Mesendoderm (in vitro differentiated cells): Measurements from ENCODE around the gene MAL. TPM values are rescaled to one million over a fixed set of nuclear protein-coding genes. Genes with fewer than 3 reads are reported as not detected.

Source experiments
- DNase-seq: peaks from one replicate; pipeline ENCODE4 v3.0.0; 2013
- H2AK5ac ChIP-seq: 2 replicates; pipeline ENCODE4 v1.6.1; 2013; ENCODE audit warnings: low read length, inconsistent platforms
- H2BK120ac ChIP-seq: 2 replicates; pipeline ENCODE4 v1.6.1; 2013; ENCODE audit warnings: low read depth, mild to moderate bottlenecking, low read length, moderate library complexity, mixed read lengths
- H2BK15ac ChIP-seq: replicated peaks from 2 replicates; pipeline ENCODE4 v1.6.1; 2013; ENCODE audit warnings: low read depth, mild to moderate bottlenecking, moderate library complexity
- H2BK5ac ChIP-seq: 2 replicates; pipeline ENCODE4 v1.6.1; 2013; ENCODE audit warnings: low read length, inconsistent platforms
- H3K18ac ChIP-seq: 2 replicates; pipeline ENCODE4 v1.6.1; 2013; ENCODE audit warnings: mild to moderate bottlenecking, low read length, mixed read lengths
- H3K23ac ChIP-seq: one replicate; pipeline ENCODE4 v1.6.1; 2013; ENCODE audit warnings: low read length
- H3K27ac ChIP-seq: 2 replicates; pipeline ENCODE4 v1.5.1; 2013; ENCODE audit warnings: low read depth, mild to moderate bottlenecking, inconsistent platforms, low read length, moderate library complexity
- H3K27me3 ChIP-seq: 2 replicates; pipeline ENCODE4 v1.6.1; 2013; ENCODE audit warnings: low read length, control low read depth, mild to moderate bottlenecking, inconsistent platforms; ENCODE audit not compliant: insufficient read depth, poor library complexity
- H3K36me3 ChIP-seq: 2 replicates; pipeline ENCODE4 v1.6.1; 2013; ENCODE audit warnings: low read length, inconsistent platforms; ENCODE audit not compliant: control insufficient read depth, insufficient read depth
- H3K4ac ChIP-seq: one replicate; pipeline ENCODE4 v1.6.1; 2013; ENCODE audit warnings: low read depth, mild to moderate bottlenecking, low read length, moderate library complexity
- H3K4me1 ChIP-seq: 2 replicates; pipeline ENCODE4 v1.6.1; 2013; ENCODE audit warnings: low read depth, low read length, inconsistent platforms; ENCODE audit not compliant: control insufficient read depth
- H3K4me2 ChIP-seq: 2 replicates; pipeline ENCODE4 v1.6.1; 2013; ENCODE audit warnings: low read length
- H3K4me3 ChIP-seq: 2 replicates; pipeline ENCODE4 v1.5.1; 2013; ENCODE audit warnings: mild to moderate bottlenecking, low read length
- H3K56ac ChIP-seq: one replicate; pipeline ENCODE4 v1.6.1; 2013; ENCODE audit warnings: low read length
- H3K79me1 ChIP-seq: 2 replicates; pipeline ENCODE4 v1.6.1; 2013; ENCODE audit warnings: low read length, inconsistent platforms
- H3K79me2 ChIP-seq: 2 replicates; pipeline ENCODE4 v1.6.1; 2013; ENCODE audit warnings: mild to moderate bottlenecking, low read length; ENCODE audit not compliant: control insufficient read depth, insufficient read depth
- H3K9ac ChIP-seq: 2 replicates; pipeline ENCODE4 v1.6.1; 2013; ENCODE audit warnings: low read length, inconsistent platforms
- H4K5ac ChIP-seq: one replicate; pipeline ENCODE4 v1.6.1; 2013; ENCODE audit warnings: low read length
- H4K8ac ChIP-seq: one replicate; pipeline ENCODE4 v1.6.1; 2013; ENCODE audit warnings: low read depth, mild to moderate bottlenecking, control low read depth, low read length, moderate library complexity
- WGBS: extraction: QIAGEN DNeasy Blood & Tissue Kit; methylation state at CpG from one replicate; pipeline ENCODE4 v1.1.7; 2013; ENCODE audit warnings: low lambda C conversion rate, missing lambda C conversion rate; ENCODE audit not compliant: insufficient coverage; ENCODE audit errors: extremely low coverage; 5-methylcytosine and 5-hydroxymethylcytosine counted together
- polyA plus RNA-seq, 2 experiments: library from polyadenylated mRNA; stranded (reverse); fragments of 200-250 nt; gene quantifications; one replicate each; pipeline ENCODE4 v1.2.3, GENCODE V29; 2013

Gene MAL
- 0.10 TPM for polyA plus RNA-seq (2013, experiment 1 of 2)
- 0.14 TPM for polyA plus RNA-seq (2013, experiment 2 of 2)

- Histone ChIP-seq H3K36me3 (no peaks in the 10 kb centered on the region), H3K4me1 (no peaks in the 10 kb centered on the region), H3K4me2 (peak within 1 kb of the TSS; percentile 48), H2BK120ac (no peak within 1 kb of the TSS), H2AK5ac (no peak within 1 kb of the TSS), H3K79me2 (no peaks in the 10 kb centered on the region), H4K5ac (no peak within 1 kb of the TSS), H3K23ac (no peak within 1 kb of the TSS), H3K4ac (no peak within 1 kb of the TSS), H3K56ac (no peak within 1 kb of the TSS), H3K4me3 (no peak within 1 kb of the TSS), H3K27me3 (peaks cover 33% of the 10 kb centered on the region), H3K9ac (no peak within 1 kb of the TSS), H3K18ac (no peak within 1 kb of the TSS), H4K8ac (no peak within 1 kb of the TSS), H3K79me1 (no peaks in the 10 kb centered on the region), H3K27ac (no peak within 1 kb of the TSS), H2BK15ac (no peak within 1 kb of the TSS), H2BK5ac (no peak within 1 kb of the TSS)
- DNase-seq: peak; percentile 52
- no CpG with 5 or more reads among the region's 81 CpGs for WGBS
These were observed at the start of gene MAL for GRCh38 chr2:95025406-95026319. MAL (plus strand) TSS chr2:95025708; CDS start chr2:95025793, 85 bp downstream.

DNA sequence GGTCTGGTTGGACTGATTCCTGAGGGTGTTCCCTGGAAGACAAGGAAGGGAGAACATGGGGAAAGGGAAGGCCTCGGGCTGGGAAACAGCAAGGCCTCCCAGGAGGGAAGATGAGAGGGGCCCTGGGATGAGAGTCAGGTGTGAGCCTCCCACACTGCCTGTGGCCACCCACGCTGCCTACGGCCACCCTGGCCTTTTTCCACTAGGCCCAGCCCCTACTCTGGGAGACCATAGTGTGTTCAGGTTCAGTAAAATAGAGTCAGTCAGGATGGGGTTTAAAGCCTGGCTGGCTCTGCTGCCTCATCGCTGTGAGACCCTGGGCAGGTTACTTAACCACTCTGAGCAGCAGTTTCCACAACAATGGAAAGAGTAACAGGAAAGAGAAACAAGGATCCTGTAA lies 47.7 kb upstream of the MAL start:
- no peak overlapping the region for H3K23ac ChIP-seq
- WGBS: no CpG with 5 or more reads among the region's 4 CpGs
- H3K4me1 ChIP-seq: no peaks in the 10 kb centered on the region
- no peak overlapping the region for H2AK5ac ChIP-seq
- H3K27ac ChIP-seq: no peak overlapping the region
- H2BK5ac ChIP-seq: no peak overlapping the region
- H4K5ac ChIP-seq: no peak overlapping the region
- H4K8ac ChIP-seq: no peak overlapping the region
- no peaks in the 10 kb centered on the region for H3K36me3 ChIP-seq
- H3K4me2 ChIP-seq: no peak overlapping the region
- no peak for DNase-seq
- H2BK15ac ChIP-seq: no peak overlapping the region
- H3K9ac ChIP-seq: no peak overlapping the region
- H2BK120ac ChIP-seq: no peak overlapping the region
- no peak overlapping the region for H3K56ac ChIP-seq
- no peaks in the 10 kb centered on the region for H3K27me3 ChIP-seq
- no peak overlapping the region for H3K4ac ChIP-seq
- H3K4me3 ChIP-seq: no peak overlapping the region
- H3K79me2 ChIP-seq: no peaks in the 10 kb centered on the region
- H3K18ac ChIP-seq: no peak overlapping the region
- no peaks in the 10 kb centered on the region for H3K79me1 ChIP-seq

- no peak overlapping the region for H2BK120ac ChIP-seq
- no peaks in the 10 kb centered on the region for H3K79me1 ChIP-seq
- H3K4me2 ChIP-seq: no peak overlapping the region
- no peak overlapping the region for H2AK5ac ChIP-seq
- no peak overlapping the region for H2BK5ac ChIP-seq
- H2BK15ac ChIP-seq: no peak overlapping the region
- no peak overlapping the region for H3K56ac ChIP-seq
- H3K36me3 ChIP-seq: no peaks in the 10 kb centered on the region
- no peak overlapping the region for H3K27ac ChIP-seq
- H3K18ac ChIP-seq: no peak overlapping the region
- no peaks in the 10 kb centered on the region for H3K4me1 ChIP-seq
- no peak overlapping the region for H3K9ac ChIP-seq
- no peak overlapping the region for H3K23ac ChIP-seq
- no peak overlapping the region for H4K5ac ChIP-seq
- H3K79me2 ChIP-seq: no peaks in the 10 kb centered on the region
- H3K27me3 ChIP-seq: no peaks in the 10 kb centered on the region
- H3K4ac ChIP-seq: no peak overlapping the region
- DNase-seq: no peak
- WGBS: no CpG with 5 or more reads among the region's 3 CpGs
- no peak overlapping the region for H3K4me3 ChIP-seq
- H4K8ac ChIP-seq: no peak overlapping the region
These were observed 46.6 kb upstream of the MAL start for GRCh38 chr2:94978917-94979316.

GRCh38 chr2:94979406-94980375 lies 45.8 kb upstream of the MAL start:
- WGBS: no CpG with 5 or more reads among the region's 10 CpGs
- Histone ChIP-seq H3K27ac (no peak overlapping the region), H2BK120ac (no peak overlapping the region), H3K18ac (no peak overlapping the region), H3K4me2 (no peak overlapping the region), H3K56ac (no peak overlapping the region), H2BK15ac (no peak overlapping the region), H3K36me3 (no peaks in the 10 kb centered on the region), H3K4ac (no peak overlapping the region), H3K23ac (no peak overlapping the region), H3K79me2 (no peaks in the 10 kb centered on the region), H2AK5ac (no peak overlapping the region), H3K4me3 (no peak overlapping the region), H3K9ac (no peak overlapping the region), H4K5ac (no peak overlapping the region), H2BK5ac (no peak overlapping the region), H4K8ac (no peak overlapping the region), H3K27me3 (no peaks in the 10 kb centered on the region), H3K79me1 (no peaks in the 10 kb centered on the region), H3K4me1 (no peaks in the 10 kb centered on the region)
- DNase-seq: no peak

DNA sequence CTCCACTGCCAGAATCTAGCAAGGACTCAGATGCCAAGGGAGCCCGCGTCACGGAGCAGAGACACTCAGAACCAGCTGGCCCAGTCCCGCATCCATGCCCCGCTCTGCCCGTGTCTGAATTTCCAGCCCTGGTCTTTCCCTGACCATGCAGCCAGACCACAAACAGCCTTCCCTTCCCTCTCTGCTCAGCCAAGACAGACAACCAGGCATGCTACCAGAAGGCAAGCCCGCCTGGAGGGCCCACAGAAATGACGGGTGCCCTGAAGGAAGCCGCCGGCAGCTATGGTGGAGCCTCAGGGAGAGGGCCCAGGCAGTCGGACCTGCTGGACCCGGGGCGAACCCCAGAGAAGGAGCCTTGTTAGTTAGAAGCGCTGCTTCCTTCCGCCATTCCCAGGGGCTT lies 45.1 kb upstream of the MAL start:
- H3K4me3 ChIP-seq: no peak overlapping the region
- H3K4me2 ChIP-seq: no peak overlapping the region
- no peak for DNase-seq
- H3K18ac ChIP-seq: no peak overlapping the region
- no peak overlapping the region for H3K27ac ChIP-seq
- H3K27me3 ChIP-seq: no peaks in the 10 kb centered on the region
- H3K4me1 ChIP-seq: no peaks in the 10 kb centered on the region
- H3K56ac ChIP-seq: no peak overlapping the region
- H2BK120ac ChIP-seq: no peak overlapping the region
- no peak overlapping the region for H2AK5ac ChIP-seq
- H3K9ac ChIP-seq: no peak overlapping the region
- H3K4ac ChIP-seq: no peak overlapping the region
- H3K36me3 ChIP-seq: no peaks in the 10 kb centered on the region
- H4K8ac ChIP-seq: no peak overlapping the region
- no peak overlapping the region for H4K5ac ChIP-seq
- no CpG with 5 or more reads among the region's 15 CpGs for WGBS
- H3K23ac ChIP-seq: no peak overlapping the region
- H3K79me1 ChIP-seq: no peaks in the 10 kb centered on the region
- H2BK15ac ChIP-seq: no peak overlapping the region
- no peaks in the 10 kb centered on the region for H3K79me2 ChIP-seq
- H2BK5ac ChIP-seq: no peak overlapping the region
